ENCODE results near the gene MEGF11.

DNA sequence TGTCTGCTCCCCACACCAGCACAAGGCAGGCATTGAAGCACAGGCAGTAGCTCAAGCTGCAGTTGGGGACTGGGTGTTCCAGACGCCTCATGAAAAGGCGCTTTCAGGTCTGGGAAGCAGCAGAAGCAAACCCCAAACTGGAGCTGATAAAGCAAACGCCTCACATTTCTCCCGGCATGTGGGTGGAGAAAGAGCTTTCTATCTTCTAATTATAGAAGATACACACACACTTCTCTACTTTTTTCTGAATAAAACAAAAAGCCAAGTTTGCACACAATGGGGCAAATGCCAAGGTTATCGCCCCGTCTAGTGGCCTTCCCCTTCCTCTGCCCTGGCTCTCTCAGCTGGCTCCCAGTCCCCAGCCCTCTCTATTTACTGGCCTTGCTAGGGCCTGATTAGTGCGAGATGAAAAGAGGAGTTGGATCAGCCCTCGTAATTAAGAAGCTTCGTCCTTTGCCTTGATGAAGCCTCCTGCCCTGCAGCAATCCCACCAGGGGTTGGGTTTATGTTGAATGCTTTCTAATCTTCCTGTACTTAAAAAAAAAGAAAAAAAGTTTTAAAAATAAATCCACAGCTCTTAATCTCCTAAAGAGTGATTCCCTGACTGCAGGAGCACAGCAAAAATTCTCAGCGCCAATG is 120.2 kb downstream of the MEGF11 start:
- TF ChIP-seq POLR2A (IDR thresholded peaks at IDR 0.05) (no peak), POLR2AphosphoS5 (IDR thresholded peaks at IDR 0.05) (no peak)
